SW480 (cell line): Measurements from ENCODE around the gene SLC45A3.

Experiments used
- DNase-seq: peaks from one replicate; pipeline ENCODE4 v3.0.0-alpha.2; 2016; ENCODE audit warnings: low spot score

SLC45A3 gene

DNA sequence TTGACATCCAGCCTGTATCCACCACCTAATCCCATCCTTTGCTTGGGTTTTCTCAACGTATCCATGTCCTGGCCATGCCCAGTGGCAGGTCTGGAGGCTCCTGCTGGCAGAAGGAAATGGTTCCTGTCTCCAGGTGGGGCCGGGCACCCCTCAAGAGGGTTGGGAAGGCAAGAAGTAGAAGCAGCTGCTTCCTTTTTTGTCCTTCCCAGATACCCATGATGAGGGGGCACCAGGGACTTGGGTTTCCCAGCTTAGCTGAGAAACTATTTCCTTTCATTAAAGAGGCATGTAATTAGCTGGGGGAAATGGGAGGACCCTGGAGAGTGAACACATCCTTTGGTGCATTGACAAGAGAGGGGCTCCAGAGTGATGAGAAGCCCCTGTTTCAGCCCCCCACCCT is 21.1 kb upstream of the SLC45A3 start:
- DNase-seq, result no peak

DNA sequence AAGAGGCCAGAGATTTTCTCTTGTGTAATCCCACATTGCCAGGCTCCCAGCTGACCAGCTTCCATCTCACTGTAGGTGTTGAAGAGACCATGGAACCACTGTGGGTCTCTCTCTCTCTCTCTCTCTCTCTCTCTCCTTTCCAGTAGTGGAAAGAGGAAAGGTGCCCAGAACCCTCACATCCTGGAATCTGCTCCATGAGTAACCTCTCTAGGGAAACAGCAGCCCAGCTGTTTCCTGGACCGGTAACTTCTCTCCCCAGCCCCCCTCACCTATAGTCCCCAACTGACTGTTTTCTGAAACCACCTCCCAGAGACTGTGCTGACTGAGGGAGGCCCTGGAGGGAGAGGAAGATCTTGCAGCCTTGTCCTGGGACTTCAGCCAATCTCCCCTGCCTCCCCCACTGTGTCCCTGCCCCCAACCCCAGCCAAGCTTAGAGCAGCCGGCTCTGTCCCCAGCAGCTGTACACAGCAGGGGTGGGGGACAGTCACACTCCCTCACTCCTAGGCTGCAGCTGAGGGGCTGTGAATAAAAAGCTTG is 20.6 kb upstream of the SLC45A3 start:
- DNase-seq, result no peak

- DNase-seq, result no peak
These were observed 19.1 kb upstream of the SLC45A3 start for GRCh38 chr1:205699416-205699815.

GRCh38 chr1:205698921-205699320 is 18.6 kb upstream of the SLC45A3 start:
- no peak for DNase-seq

DNA sequence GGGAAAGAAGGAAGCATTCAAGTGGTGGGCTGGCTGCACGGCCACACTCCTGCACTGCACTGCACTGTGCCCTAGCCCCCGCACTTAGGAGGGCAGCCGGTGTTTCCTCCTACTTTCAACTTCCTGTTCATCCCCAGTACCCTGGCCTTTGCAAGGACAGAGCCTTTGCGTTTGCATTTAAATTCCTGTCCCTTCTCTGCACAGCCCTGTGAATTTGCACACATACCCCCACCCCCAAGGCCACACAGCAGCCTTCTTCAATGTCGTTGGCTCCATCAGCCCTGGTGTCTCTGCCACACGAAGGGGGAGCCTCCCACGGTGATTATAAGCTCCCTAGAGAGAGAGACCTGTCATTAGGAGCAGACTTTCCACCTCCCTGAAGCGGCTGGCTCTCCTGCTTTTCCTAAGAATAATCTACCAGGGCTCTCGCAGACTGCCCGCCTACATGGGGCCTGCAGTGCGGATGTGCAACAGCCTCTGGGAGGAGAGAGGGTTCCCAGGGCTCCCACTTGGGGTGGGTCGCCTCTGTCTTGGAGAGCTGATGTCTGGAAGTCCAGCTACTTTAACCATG is 13.2 kb upstream of the SLC45A3 start:
- no peak for DNase-seq

- no peak for DNase-seq
These were observed 12.1 kb upstream of the SLC45A3 start for GRCh38 chr1:205692423-205692822.

- DNase-seq, result no peak
These were observed 9.9 kb upstream of the SLC45A3 start for GRCh38 chr1:205690122-205690756.

- no peak for DNase-seq
These were observed 9.2 kb upstream of the SLC45A3 start for GRCh38 chr1:205689479-205689878.

DNA sequence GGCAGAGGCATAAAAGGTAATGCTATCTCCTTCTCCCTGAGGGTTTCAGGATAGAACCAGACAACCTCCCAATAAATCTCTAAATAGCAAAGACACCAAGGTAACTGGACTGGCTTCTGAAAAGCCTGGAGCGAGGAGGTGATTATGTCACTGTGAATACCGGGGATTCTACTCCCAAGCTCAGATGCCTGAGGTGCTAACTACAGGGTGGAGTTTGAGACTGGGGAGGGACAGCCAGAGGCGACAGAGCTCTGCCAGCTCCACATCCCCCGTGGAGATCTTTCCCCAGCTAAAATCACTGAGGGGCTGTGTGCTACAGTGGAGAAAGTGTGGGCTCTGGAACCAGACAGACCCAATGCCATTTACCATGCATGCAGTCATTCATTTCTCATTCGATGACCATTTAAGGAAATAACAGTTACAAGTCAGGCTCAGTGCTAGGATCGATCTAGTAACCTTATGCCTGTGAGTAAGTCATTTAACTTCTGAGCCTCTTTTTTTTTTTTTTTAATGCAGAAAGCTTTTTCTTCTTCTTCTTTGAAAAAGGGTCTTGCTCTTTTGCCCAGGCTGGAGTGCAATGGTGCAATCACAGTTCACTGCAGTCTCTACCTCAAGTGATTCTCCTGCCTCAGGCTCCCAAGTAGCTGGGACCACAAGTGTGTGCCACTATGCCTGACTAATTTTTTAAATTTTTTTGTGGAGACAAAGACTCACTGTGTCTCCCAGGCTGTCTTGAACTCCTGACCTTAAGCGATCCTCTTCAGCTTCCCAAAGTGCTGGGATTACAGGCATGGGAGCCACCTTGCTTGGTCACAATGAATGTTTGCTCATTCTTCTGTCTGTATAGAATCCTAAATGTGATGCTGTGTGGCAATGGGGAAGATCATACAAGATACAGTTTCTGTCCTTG is 8.1 kb upstream of the SLC45A3 start:
- no peak for DNase-seq

DNA sequence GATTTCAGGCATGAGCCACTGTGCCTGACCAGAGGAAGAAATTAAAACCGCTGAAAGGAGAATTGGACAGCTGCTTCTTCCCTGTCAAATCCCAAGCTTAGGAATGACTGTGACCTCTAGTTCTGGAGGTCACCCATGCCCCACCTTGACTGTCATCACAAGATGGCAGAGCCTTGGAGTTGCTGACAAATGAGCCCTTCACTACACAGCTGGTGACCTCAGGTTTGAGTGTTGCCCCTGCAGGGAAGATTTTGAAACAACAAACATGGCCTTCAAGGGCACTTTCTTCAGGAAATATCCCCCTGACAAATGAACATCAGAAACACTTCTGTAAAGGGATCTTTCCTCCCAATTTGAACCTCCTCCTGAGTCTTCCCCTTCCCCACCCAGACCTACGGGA is 6.9 kb upstream of the SLC45A3 start:
- no peak for DNase-seq

DNA sequence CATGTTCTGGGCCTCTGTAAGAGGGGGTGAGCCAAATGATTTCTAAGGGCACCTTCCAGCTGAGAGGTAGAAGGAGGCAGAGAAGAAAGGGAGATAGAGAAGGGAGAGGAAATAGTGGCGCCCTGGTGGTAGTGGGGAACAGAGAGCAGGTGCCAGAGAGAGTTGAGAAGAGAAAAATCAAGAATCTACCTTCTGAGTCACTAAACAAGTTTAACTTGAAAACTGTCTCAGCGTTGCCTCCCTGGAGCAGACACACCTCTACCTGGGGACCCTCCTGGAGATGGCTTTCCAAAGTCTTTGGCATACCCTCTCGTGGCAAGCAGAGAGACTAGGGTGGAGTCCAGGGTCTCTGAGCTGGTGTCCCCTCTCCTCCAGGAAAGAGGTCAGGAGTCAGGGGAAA is 1.1 kb upstream of the SLC45A3 start:
- no peak for DNase-seq

DNA sequence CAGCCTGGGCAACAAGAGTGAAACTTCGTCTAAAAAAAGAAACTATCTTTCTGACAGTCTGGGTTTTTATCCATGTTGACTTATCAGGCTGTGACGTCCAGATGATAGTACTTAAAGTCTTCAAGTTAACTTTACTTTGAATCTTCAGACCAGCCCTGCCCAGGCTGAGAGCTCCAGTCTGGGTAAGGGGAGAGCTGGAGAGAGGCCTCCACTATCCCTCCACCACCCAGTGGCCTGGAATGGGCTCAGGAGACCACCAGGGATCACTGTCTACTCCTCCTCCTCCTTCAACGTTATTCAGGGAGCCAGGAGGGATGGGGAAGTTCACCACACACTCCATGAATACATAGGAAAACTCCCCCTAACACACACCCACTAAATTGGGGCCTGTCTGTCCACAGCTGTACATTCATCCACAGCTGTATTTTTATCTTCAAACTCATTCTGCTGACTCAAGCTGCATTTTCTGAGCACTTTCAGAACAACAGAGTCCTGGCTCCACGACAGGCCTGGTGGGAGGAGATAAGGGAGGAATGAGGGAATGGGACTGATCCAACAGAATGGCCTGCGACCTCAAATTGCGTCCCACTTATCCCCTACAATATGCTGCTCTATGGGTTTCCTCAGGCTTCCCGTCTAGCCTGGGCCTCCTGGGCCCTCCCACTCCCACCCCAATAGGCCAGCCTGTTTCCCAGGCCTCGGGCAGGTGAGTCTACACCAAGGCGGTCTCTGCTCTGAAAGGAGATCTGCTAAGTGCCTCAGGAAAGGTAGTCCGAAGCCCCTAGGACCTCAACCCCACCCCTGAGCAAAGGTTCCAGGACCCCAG is 1.8 kb downstream of the SLC45A3 start:
- no peak for DNase-seq

DNA sequence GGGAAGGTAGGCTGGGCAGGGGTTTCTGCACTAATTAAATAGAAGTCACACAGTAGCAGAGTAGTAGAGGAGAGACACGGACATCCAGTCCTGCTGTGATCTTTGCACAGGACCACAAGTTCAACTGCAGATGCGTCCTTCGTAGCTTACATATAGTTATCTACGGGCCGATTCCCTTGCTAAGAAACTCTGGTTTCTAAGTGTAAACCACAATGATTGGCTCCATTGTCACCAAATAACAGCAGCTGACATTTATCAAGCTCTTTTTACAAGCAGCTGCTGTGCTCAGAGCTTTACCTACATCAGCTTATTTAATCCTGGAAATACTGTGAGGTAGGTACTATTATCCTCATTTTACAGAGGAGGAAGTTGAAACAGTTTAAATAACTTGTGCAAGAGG is 3.1 kb downstream of the SLC45A3 start:
- DNase-seq, result no peak

- no peak for DNase-seq
These were observed 3.7 kb downstream of the SLC45A3 start for GRCh38 chr1:205676597-205676996.

GRCh38 chr1:205676002-205676401 is 4.3 kb downstream of the SLC45A3 start:
- DNase-seq, result no peak

DNA sequence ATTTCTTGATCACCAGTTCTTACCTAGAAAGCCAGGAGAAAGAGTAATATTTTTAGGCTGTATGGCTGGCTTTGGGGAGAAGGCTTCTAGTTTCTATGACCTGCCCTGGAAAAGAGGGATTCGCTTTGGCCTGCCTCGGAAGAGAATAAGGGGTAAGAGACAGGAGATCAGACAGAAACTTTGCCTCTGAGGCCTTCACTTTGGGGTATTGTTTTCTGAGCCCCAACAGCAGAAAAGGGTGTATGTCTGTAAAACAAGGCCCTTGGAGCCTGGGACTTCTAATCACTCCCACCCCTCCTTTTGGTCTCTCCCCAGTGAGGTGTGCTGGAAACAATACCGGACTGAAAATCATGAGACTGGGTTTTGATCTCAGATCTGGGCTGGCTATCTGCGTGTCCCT is 5.1 kb downstream of the SLC45A3 start:
- no peak for DNase-seq

- DNase-seq, result no peak
These were observed 7.3 kb downstream of the SLC45A3 start for GRCh38 chr1:205672970-205673369.

DNA sequence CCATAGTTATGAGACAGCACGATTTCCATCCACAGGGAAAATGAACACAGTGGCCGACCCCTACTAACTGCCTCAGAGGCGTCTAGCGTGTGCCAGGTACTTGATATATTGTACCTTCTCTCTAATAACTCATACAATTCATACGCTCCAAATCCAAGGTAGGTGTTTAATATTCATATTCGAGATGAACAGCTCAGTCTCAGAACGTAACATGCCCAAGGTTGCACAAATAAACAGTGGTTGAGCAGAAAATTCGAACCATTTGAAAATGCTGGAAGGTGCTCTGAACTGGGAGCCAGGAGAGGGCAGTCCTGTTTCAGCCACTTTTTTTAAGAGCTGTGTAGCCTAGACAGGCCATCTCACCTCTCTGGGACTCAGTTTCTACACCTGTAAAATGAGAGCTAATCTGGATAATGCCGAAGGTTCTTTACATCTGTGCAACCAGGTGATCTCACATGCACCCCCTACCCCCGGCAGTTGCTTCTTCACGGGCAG is 7.9 kb downstream of the SLC45A3 start:
- no peak for DNase-seq

GRCh38 chr1:205670611-205671430 is 9.5 kb downstream of the SLC45A3 start:
- DNase-seq, result no peak

GRCh38 chr1:205670150-205670446 is 10.2 kb downstream of the SLC45A3 start:
- no peak for DNase-seq
